HuH-7 (cell line): ENCODE results near the gene NR6A1.
"Not testable (repeated sequence)": the region's sequence is repeated elsewhere in the genome, so short reads cannot be mapped to it uniquely, and the experiment has no call there.

ENCODE experiments used
- DNase-seq: peaks from one replicate; pipeline ENCODE4 v3.0.0; 2011; ENCODE audit warnings: low spot score

NR6A1 gene

GRCh38 chr9:124654431-124654830, 116.7 kb downstream of the NR6A1 start:
- DNase-seq: no peak

GRCh38 chr9:124652615-124653393, 118.3 kb downstream of the NR6A1 start:
- DNase-seq: no peak

GRCh38 chr9:124652203-124652602, 118.9 kb downstream of the NR6A1 start:
- no peak for DNase-seq

- DNase-seq: no peak
These were observed 125.8 kb downstream of the NR6A1 start for GRCh38 chr9:124645274-124645673.

- no peak for DNase-seq
These were observed 131.5 kb downstream of the NR6A1 start for GRCh38 chr9:124639637-124640036.

- no peak for DNase-seq
These were observed 135.8 kb downstream of the NR6A1 start for GRCh38 chr9:124635285-124635684.

GRCh38 chr9:124632077-124632621, 139.0 kb downstream of the NR6A1 start:
- no peak for DNase-seq

- no peak for DNase-seq
These were observed 139.8 kb downstream of the NR6A1 start for GRCh38 chr9:124631326-124631725.

GRCh38 chr9:124629600-124629999, 141.5 kb downstream of the NR6A1 start:
- no peak for DNase-seq

GRCh38 chr9:124628741-124629140, 142.4 kb downstream of the NR6A1 start:
- no peak for DNase-seq

GRCh38 chr9:124626276-124626675, 144.8 kb downstream of the NR6A1 start:
- no peak for DNase-seq

- DNase-seq: no peak
These were observed 146.0 kb downstream of the NR6A1 start for GRCh38 chr9:124625087-124625486.

- no peak for DNase-seq
These were observed 146.4 kb downstream of the NR6A1 start for GRCh38 chr9:124624735-124624992.

- DNase-seq: no peak
These were observed 147.0 kb downstream of the NR6A1 start for GRCh38 chr9:124623966-124624734.

- no peak for DNase-seq
These were observed 148.2 kb downstream of the NR6A1 start for GRCh38 chr9:124622882-124623281.

GRCh38 chr9:124621371-124622328, 149.5 kb downstream of the NR6A1 start:
- no peak for DNase-seq

GRCh38 chr9:124618476-124618875, 152.6 kb downstream of the NR6A1 start:
- DNase-seq: no peak

- peak; percentile 76 for DNase-seq
These were observed 153.5 kb downstream of the NR6A1 start for GRCh38 chr9:124617477-124618141.

- no peak for DNase-seq
These were observed 154.2 kb downstream of the NR6A1 start for GRCh38 chr9:124616961-124617360.

GRCh38 chr9:124615840-124616239, 155.3 kb downstream of the NR6A1 start:
- DNase-seq: not testable (repeated sequence)

- DNase-seq: no peak
These were observed 155.9 kb downstream of the NR6A1 start for GRCh38 chr9:124615100-124615742.
